Measurements from ENCODE around the gene OR52A5.

The OR52A5 gene

GRCh38 chr11:5115339-5115738 is 22.8 kb downstream of the OR52A5 start:
- DNase-seq (ENCODE audit: low read depth), result no peak

- DNase-seq (ENCODE audit: low read depth), result no peak
Measured at GRCh38 chr11:5107285-5107684, 30.9 kb downstream of the OR52A5 start.

- no peak for DNase-seq (ENCODE audit: low read depth)
Measured at GRCh38 chr11:5103066-5103465, 35.1 kb downstream of the OR52A5 start.

DNA sequence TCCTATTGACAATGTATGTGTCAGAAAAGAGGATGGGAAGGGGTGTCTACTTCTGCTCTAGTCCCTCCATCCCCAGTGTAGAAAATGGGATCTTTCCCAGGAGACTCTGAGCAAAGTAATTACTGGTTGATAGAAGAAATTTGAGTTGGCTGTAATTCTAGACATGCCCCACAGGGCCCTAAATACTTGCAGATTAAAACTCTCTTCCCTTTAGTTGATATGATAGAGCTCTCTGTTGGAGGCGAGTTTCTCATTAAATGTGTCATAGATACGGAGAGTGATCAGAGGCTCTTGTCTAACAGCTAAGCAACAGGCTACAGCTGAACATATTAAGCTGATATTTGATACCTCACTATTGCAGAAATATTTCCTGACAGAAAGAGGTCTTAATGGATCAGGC is 35.9 kb downstream of the OR52A5 start:
- DNase-seq (ENCODE audit: low read depth), result no peak

GRCh38 chr11:5096011-5096410 is 42.1 kb downstream of the OR52A5 start:
- DNase-seq (ENCODE audit: low read depth), result no peak

GRCh38 chr11:5092821-5093585 is 45.2 kb downstream of the OR52A5 start:
- no peak for DNase-seq (ENCODE audit: low read depth)

- no peak for DNase-seq (ENCODE audit: low read depth)
Measured at GRCh38 chr11:5090668-5091067, 47.5 kb downstream of the OR52A5 start.

- no peak for DNase-seq (ENCODE audit: low read depth)
Measured at GRCh38 chr11:5088556-5088955, 49.6 kb downstream of the OR52A5 start.

- DNase-seq (ENCODE audit: low read depth), result no peak
Measured at GRCh38 chr11:5083602-5084001, 54.6 kb downstream of the OR52A5 start.

DNA sequence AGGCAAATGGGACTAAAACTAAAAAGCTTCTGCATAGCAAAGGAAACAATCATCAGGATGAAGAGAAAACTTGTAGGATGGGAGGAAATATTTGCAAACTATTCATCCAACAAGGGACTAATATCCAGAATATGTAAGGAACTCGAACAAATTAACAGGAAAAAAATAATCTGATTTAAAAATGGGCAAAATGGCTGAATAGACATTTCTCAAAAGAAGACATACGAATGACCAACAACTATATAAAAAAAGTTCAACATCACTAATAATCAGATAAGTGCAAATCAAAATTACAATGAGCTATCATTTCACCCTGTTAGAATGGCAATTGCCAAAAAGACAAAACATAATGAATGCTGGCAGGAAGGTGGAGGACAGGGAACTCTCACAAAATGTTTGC is 56.8 kb downstream of the OR52A5 start:
- DNase-seq (ENCODE audit: low read depth), result no peak
